Activated CD4-positive, alpha-beta memory T cell treated with anti-CD3 and anti-CD28 coated beads for 36 hours (primary cell): Measurements from ENCODE around the gene RYR2. TPM values are rescaled to one million over a fixed set of nuclear protein-coding genes. Genes with fewer than 3 reads are reported as not detected.

Experiments
- CTCF ChIA-PET: fragments of 350-600 bp; sonication (Branson Sonifier 250); formaldehyde crosslinking; loops from one replicate; lab custom pipeline; 2021; ENCODE audit warnings: antibody characterized with exemption, inconsistent platforms; lab: Charles Lee
- POLR2A ChIA-PET: fragments of 350-600 bp; sonication (Branson Sonifier 250); formaldehyde crosslinking; loops from one replicate; lab custom pipeline; 2021; ENCODE audit warnings: antibody characterized with exemption; lab: Charles Lee
- DNase-seq: peaks from one replicate; pipeline ENCODE4 v3.0.0-alpha.2; 2020
- H3K27ac Mint-ChIP-seq: one replicate; pipeline ENCODE4 v1.8.0; 2021; ENCODE audit warnings: mixed read lengths
- H3K27me3 Mint-ChIP-seq: one replicate; pipeline ENCODE4 v1.8.0; 2021; ENCODE audit warnings: mixed read lengths
- H3K36me3 Mint-ChIP-seq: one replicate; pipeline ENCODE4 v1.8.0; 2021; ENCODE audit warnings: mixed read lengths
- H3K4me1 Mint-ChIP-seq: one replicate; pipeline ENCODE4 v1.8.0; 2021; ENCODE audit warnings: low read depth, mixed read lengths
- H3K4me3 Mint-ChIP-seq: one replicate; pipeline ENCODE4 v1.8.0; 2021; ENCODE audit warnings: mild to moderate bottlenecking, mixed read lengths
- H3K9me3 Mint-ChIP-seq: one replicate; pipeline ENCODE4 v1.8.0; 2021; ENCODE audit warnings: mixed read lengths
- intact Hi-C: fragments of 100-400 bp; cut with micrococcal nuclease; formaldehyde crosslinking; loops from one replicate; pipeline ENCODE4 v1.15.1; 2023
- total RNA-seq, 2 experiments: library from RNA; stranded (reverse); gene quantifications; one replicate each; pipeline ENCODE4 v1.2.3, GENCODE V29; 2021

RYR2 gene
- total RNA-seq, 2 experiments from 2014 or later = 0.02 TPM

GRCh38 chr1:237166593-237167101, 124.7 kb downstream of the RYR2 start:
- Mint-ChIP-seq H3K9me3 (no peaks in the 10 kb centered on the region), H3K4me1 (no peaks in the 10 kb centered on the region), H3K27ac (no peak overlapping the region), H3K27me3 (peaks cover 7% of the 10 kb centered on the region), H3K36me3 (no peaks in the 10 kb centered on the region), H3K4me3 (no peak overlapping the region)
- ChIA-PET POLR2A (no interaction called here), CTCF (no interaction called here)
- no peak for DNase-seq
- intact Hi-C loops = no loop called here

- DNase-seq = no peak
- Mint-ChIP-seq H3K4me1 (no peaks in the 10 kb centered on the region), H3K27ac (no peak overlapping the region), H3K27me3 (peaks cover 10% of the 10 kb centered on the region), H3K4me3 (no peak overlapping the region), H3K9me3 (no peaks in the 10 kb centered on the region), H3K36me3 (no peaks in the 10 kb centered on the region)
- intact Hi-C loops = no loop called here
- CTCF ChIA-PET = no interaction called here
- POLR2A ChIA-PET = no interaction called here
These were observed 128.2 kb downstream of the RYR2 start for GRCh38 chr1:237170149-237170548.

- Mint-ChIP-seq H3K36me3 (no peaks in the 10 kb centered on the region), H3K9me3 (no peaks in the 10 kb centered on the region), H3K4me1 (no peaks in the 10 kb centered on the region), H3K4me3 (no peak overlapping the region), H3K27ac (no peak overlapping the region), H3K27me3 (peaks cover 10% of the 10 kb centered on the region)
- DNase-seq = no peak
- CTCF ChIA-PET = no interaction called here
- intact Hi-C loops = no loop called here
- POLR2A ChIA-PET = no interaction called here
These were observed 129.6 kb downstream of the RYR2 start for GRCh38 chr1:237171454-237172117.

GRCh38 chr1:237172118-237172485, 130.1 kb downstream of the RYR2 start:
- ChIA-PET POLR2A (no interaction called here), CTCF (no interaction called here)
- Mint-ChIP-seq H3K4me1 (no peaks in the 10 kb centered on the region), H3K27ac (no peak overlapping the region), H3K27me3 (peaks cover 10% of the 10 kb centered on the region), H3K36me3 (no peaks in the 10 kb centered on the region), H3K4me3 (no peak overlapping the region), H3K9me3 (no peaks in the 10 kb centered on the region)
- DNase-seq = no peak
- intact Hi-C loops = no loop called here

GRCh38 chr1:237179503-237179902, 137.5 kb downstream of the RYR2 start:
- intact Hi-C loops = no loop called here
- Mint-ChIP-seq H3K4me3 (no peak overlapping the region), H3K27me3 (peaks cover 5% of the 10 kb centered on the region), H3K36me3 (no peaks in the 10 kb centered on the region), H3K9me3 (no peaks in the 10 kb centered on the region), H3K27ac (no peak overlapping the region), H3K4me1 (no peaks in the 10 kb centered on the region)
- DNase-seq = no peak
- CTCF ChIA-PET = no interaction called here
- POLR2A ChIA-PET = no interaction called here

GRCh38 chr1:237180256-237180655, 138.3 kb downstream of the RYR2 start:
- no peaks in the 10 kb centered on the region for H3K36me3 Mint-ChIP-seq
- POLR2A ChIA-PET = no interaction called here

GRCh38 chr1:237181743-237182317, 139.8 kb downstream of the RYR2 start:
- ChIA-PET CTCF (no interaction called here), POLR2A (no interaction called here)

More at GRCh38 chr1:237180256-237180655, 138.3 kb downstream of the RYR2 start:
- no peak for DNase-seq
- Mint-ChIP-seq H3K27ac (no peak overlapping the region), H3K4me1 (no peaks in the 10 kb centered on the region), H3K4me3 (no peak overlapping the region), H3K9me3 (no peaks in the 10 kb centered on the region), H3K27me3 (peaks cover 5% of the 10 kb centered on the region)
- CTCF ChIA-PET = no interaction called here
- intact Hi-C loops = no loop called here

GRCh38 chr1:237183963-237184540, 142.1 kb downstream of the RYR2 start:
- no peak for DNase-seq
- POLR2A ChIA-PET = no interaction called here
- intact Hi-C loops = no loop called here
- Mint-ChIP-seq H3K36me3 (no peaks in the 10 kb centered on the region), H3K27me3 (peaks cover 5% of the 10 kb centered on the region), H3K27ac (no peak overlapping the region), H3K9me3 (no peaks in the 10 kb centered on the region), H3K4me3 (no peak overlapping the region), H3K4me1 (no peaks in the 10 kb centered on the region)
- CTCF ChIA-PET = no interaction called here

More at GRCh38 chr1:237181743-237182317, 139.8 kb downstream of the RYR2 start:
- intact Hi-C loops = no loop called here
- no peak for DNase-seq
- Mint-ChIP-seq H3K27me3 (peaks cover 5% of the 10 kb centered on the region), H3K36me3 (no peaks in the 10 kb centered on the region), H3K9me3 (no peaks in the 10 kb centered on the region), H3K4me3 (no peak overlapping the region), H3K27ac (no peak overlapping the region), H3K4me1 (no peaks in the 10 kb centered on the region)

GRCh38 chr1:237186675-237187074, 144.7 kb downstream of the RYR2 start:
- H3K27ac Mint-ChIP-seq = no peak overlapping the region
- H3K27me3 Mint-ChIP-seq = peaks cover 5% of the 10 kb centered on the region
- no peak for DNase-seq
- ChIA-PET CTCF (no interaction called here), POLR2A (no interaction called here)
- H3K4me1 Mint-ChIP-seq = no peaks in the 10 kb centered on the region
- H3K36me3 Mint-ChIP-seq = no peaks in the 10 kb centered on the region
- intact Hi-C loops = no loop called here
- H3K9me3 Mint-ChIP-seq = no peaks in the 10 kb centered on the region
- no peak overlapping the region for H3K4me3 Mint-ChIP-seq

GRCh38 chr1:237187842-237188241, 145.9 kb downstream of the RYR2 start:
- DNase-seq = no peak
- Mint-ChIP-seq H3K27ac (no peak overlapping the region), H3K36me3 (no peaks in the 10 kb centered on the region), H3K4me3 (no peak overlapping the region), H3K9me3 (no peaks in the 10 kb centered on the region), H3K27me3 (peaks cover 5% of the 10 kb centered on the region), H3K4me1 (no peaks in the 10 kb centered on the region)
- intact Hi-C loops = no loop called here
- POLR2A ChIA-PET = no interaction called here
- CTCF ChIA-PET = no interaction called here

GRCh38 chr1:237191403-237191802, 149.4 kb downstream of the RYR2 start:
- no peak overlapping the region for H3K27ac Mint-ChIP-seq

GRCh38 chr1:237197470-237198425, 155.8 kb downstream of the RYR2 start:
- Mint-ChIP-seq H3K27me3 (peaks cover 2% of the 10 kb centered on the region), H3K27ac (no peak overlapping the region), H3K9me3 (no peaks in the 10 kb centered on the region), H3K4me3 (no peak overlapping the region), H3K36me3 (no peaks in the 10 kb centered on the region), H3K4me1 (peaks cover 1% of the 10 kb centered on the region)
- no peak for DNase-seq
- CTCF ChIA-PET = no interaction called here
- intact Hi-C loops = no loop called here
- POLR2A ChIA-PET = no interaction called here

More at GRCh38 chr1:237191403-237191802, 149.4 kb downstream of the RYR2 start:
- DNase-seq = no peak
- Mint-ChIP-seq H3K4me3 (no peak overlapping the region), H3K27me3 (peaks cover 5% of the 10 kb centered on the region), H3K9me3 (no peaks in the 10 kb centered on the region), H3K36me3 (no peaks in the 10 kb centered on the region), H3K4me1 (no peaks in the 10 kb centered on the region)
- POLR2A ChIA-PET = no interaction called here
- intact Hi-C loops = no loop called here
- CTCF ChIA-PET = no interaction called here
